Nephron progenitor cell (in vitro differentiated cells): Measurements from ENCODE around the gene NEXN.

Experiments used
- DNase-seq: peaks from one replicate; pipeline ENCODE4 v3.0.0; 2021
- H3K27ac Mint-ChIP-seq: 2 replicates; pipeline ENCODE4 v1.8.0; 2021; ENCODE audit warnings: mild to moderate bottlenecking, moderate library complexity, mixed read lengths
- H3K27me3 Mint-ChIP-seq: 2 replicates; pipeline ENCODE4 v1.8.0; 2021; ENCODE audit warnings: mild to moderate bottlenecking, low read depth, mixed read lengths; ENCODE audit not compliant: poor library complexity
- H3K36me3 Mint-ChIP-seq: 2 replicates; pipeline ENCODE4 v1.8.0; 2021; ENCODE audit warnings: low read depth, mixed read lengths
- H3K4me1 Mint-ChIP-seq: 2 replicates; pipeline ENCODE4 v1.8.0; 2021; ENCODE audit warnings: mixed read lengths
- H3K4me3 Mint-ChIP-seq: 2 replicates; pipeline ENCODE4 v1.8.0; 2021; ENCODE audit warnings: mild to moderate bottlenecking, moderate library complexity, mixed read lengths
- H3K9me3 Mint-ChIP-seq: 2 replicates; pipeline ENCODE4 v1.8.0; 2021; ENCODE audit warnings: mild to moderate bottlenecking, moderate library complexity, mixed read lengths
- CTCF ChIP-seq: fragments of 200-600 bp; sonication (generic); IDR thresholded peaks from 2 replicates; pipeline ENCODE4 v1.5.0; 2021; ENCODE audit warnings: antibody characterized with exemption

The NEXN gene

GRCh38 chr1:77942400-77943140, 54.1 kb downstream of the NEXN start:
- Mint-ChIP-seq H3K4me1 (peaks cover 13% of the 10 kb centered on the region), H3K36me3 (peaks cover 50% of the 10 kb centered on the region), H3K27ac (peak overlapping the region; percentile 8), H3K27me3 (no peaks in the 10 kb centered on the region), H3K9me3 (no peaks in the 10 kb centered on the region), H3K4me3 (no peak overlapping the region)
- no peak for DNase-seq
- no peak for TF ChIP-seq CTCF

DNA sequence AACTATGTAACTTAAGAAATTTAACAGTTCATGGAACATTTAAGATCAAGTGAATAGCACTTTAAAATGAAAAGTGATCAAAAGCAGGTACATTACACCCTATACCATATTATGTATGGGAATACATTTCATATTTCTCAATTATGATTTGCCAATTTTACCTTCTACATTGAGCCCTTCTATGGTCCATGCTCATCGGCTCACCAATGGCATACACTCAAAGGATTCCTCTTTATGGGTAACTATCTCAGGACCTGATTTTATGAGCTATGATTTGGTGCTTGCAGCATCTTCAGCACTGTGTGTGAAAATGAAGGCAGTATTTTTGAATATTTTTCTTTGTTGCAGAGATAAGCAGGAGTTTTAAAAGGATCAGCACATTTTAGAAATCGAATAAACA, 56.9 kb downstream of the NEXN start:
- Mint-ChIP-seq H3K4me3 (no peak overlapping the region), H3K9me3 (no peaks in the 10 kb centered on the region), H3K4me1 (peaks cover 13% of the 10 kb centered on the region), H3K27ac (no peak overlapping the region), H3K27me3 (no peaks in the 10 kb centered on the region), H3K36me3 (peaks cover 61% of the 10 kb centered on the region)
- no peak for TF ChIP-seq CTCF
- DNase-seq: no peak

GRCh38 chr1:77948841-77949424, 60.5 kb downstream of the NEXN start:
- TF ChIP-seq CTCF: no peak
- no peak for DNase-seq

DNA sequence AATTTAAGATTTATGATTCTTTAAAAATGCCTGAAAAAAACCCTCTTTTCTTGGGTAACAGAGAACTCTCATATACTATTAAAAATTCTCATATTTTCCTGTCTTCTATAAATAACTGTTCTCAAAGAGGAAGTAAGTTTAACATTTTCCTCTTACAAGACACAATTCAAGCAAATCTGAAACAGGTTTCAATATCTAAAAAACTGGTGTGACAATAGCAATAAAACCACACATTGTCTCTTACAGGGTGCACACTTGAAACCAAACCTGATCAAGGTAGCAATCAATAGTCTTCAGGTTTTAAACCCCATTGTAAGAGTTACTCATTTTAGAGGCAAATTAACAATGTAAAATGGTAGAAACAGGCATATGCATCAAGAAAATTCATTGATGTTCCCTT, 62.4 kb downstream of the NEXN start:
- H3K9me3 Mint-ChIP-seq: no peaks in the 10 kb centered on the region
- H3K27me3 Mint-ChIP-seq: no peaks in the 10 kb centered on the region
- no peak overlapping the region for H3K4me3 Mint-ChIP-seq
- DNase-seq: no peak
- H3K4me1 Mint-ChIP-seq: no peaks in the 10 kb centered on the region
- peaks cover 59% of the 10 kb centered on the region for H3K36me3 Mint-ChIP-seq
- no peak for TF ChIP-seq CTCF
- no peak overlapping the region for H3K27ac Mint-ChIP-seq

More at GRCh38 chr1:77948841-77949424, 60.5 kb downstream of the NEXN start:
- Mint-ChIP-seq H3K4me3 (no peak overlapping the region), H3K27ac (no peak overlapping the region), H3K4me1 (no peaks in the 10 kb centered on the region), H3K9me3 (no peaks in the 10 kb centered on the region), H3K27me3 (no peaks in the 10 kb centered on the region), H3K36me3 (peaks cover 59% of the 10 kb centered on the region)

DNA sequence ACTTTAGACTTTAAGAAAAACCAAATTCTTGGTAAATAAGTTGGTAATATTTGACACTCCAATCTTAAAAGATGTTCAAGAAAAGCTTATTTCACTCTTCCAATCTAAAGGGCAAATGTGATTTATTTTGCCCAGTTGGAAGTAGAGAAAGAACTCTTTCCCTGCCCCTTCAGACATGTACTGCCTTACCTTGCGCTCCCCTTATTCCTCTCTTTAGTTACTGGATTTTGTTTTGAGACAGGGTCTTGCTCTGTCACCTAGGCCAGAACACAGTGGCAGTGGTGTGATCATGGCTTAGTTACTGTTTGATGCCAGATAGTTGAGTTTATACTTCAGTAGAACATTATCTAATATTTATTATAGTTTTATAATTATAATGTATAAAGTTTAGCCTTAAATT, 62.9 kb downstream of the NEXN start:
- Mint-ChIP-seq H3K27ac (peak overlapping the region; percentile 71), H3K27me3 (no peaks in the 10 kb centered on the region), H3K4me1 (no peaks in the 10 kb centered on the region), H3K9me3 (no peaks in the 10 kb centered on the region), H3K36me3 (peaks cover 59% of the 10 kb centered on the region), H3K4me3 (no peak overlapping the region)
- DNase-seq: no peak
- no peak for TF ChIP-seq CTCF

GRCh38 chr1:77953907-77954306, 65.5 kb downstream of the NEXN start:
- no peaks in the 10 kb centered on the region for H3K27me3 Mint-ChIP-seq
- no peak overlapping the region for H3K4me3 Mint-ChIP-seq
- no peak for DNase-seq
- H3K4me1 Mint-ChIP-seq: no peaks in the 10 kb centered on the region
- H3K36me3 Mint-ChIP-seq: peaks cover 57% of the 10 kb centered on the region
- H3K27ac Mint-ChIP-seq: no peak overlapping the region
- no peaks in the 10 kb centered on the region for H3K9me3 Mint-ChIP-seq
- no peak for TF ChIP-seq CTCF
